ENCODE results near the gene RALGPS1. TPM values are rescaled to one million over a fixed set of nuclear protein-coding genes. Genes with fewer than 3 reads are reported as not detected.

Gene RALGPS1
- total and polyA plus RNA-seq, 10 donors = 2.5 to 27.3 (median 14.1) TPM

- Histone ChIP-seq H3K9me3 (no peaks in the 10 kb centered on the region), H3K4me3 (no peak overlapping the region), H3K4me1 (no peaks in the 10 kb centered on the region), H3K27me3 (replicated peaks in 1 of 7) (no peaks in the 10 kb centered on the region), H3K27ac (no peak overlapping the region), H3K36me3 (peaks cover 0 to 14% (median 0%) of the 10 kb centered on the region in 6 donors)
- 89 to 95% (median 94%) methylated on average over 9 of the region's 9 CpGs for WGBS, 5 donors
- DNase-seq = no peak
- TF ChIP-seq, protein P1, sequence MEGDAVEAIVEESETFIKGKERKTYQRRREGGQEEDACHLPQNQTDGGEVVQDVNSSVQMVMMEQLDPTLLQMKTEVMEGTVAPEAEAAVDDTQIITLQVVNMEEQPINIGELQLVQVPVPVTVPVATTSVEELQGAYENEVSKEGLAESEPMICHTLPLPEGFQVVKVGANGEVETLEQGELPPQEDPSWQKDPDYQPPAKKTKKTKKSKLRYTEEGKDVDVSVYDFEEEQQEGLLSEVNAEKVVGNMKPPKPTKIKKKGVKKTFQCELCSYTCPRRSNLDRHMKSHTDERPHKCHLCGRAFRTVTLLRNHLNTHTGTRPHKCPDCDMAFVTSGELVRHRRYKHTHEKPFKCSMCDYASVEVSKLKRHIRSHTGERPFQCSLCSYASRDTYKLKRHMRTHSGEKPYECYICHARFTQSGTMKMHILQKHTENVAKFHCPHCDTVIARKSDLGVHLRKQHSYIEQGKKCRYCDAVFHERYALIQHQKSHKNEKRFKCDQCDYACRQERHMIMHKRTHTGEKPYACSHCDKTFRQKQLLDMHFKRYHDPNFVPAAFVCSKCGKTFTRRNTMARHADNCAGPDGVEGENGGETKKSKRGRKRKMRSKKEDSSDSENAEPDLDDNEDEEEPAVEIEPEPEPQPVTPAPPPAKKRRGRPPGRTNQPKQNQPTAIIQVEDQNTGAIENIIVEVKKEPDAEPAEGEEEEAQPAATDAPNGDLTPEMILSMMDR (IDR thresholded peaks at IDR 0.05 in 8 of 11, conservative IDR thresholded peaks at IDR 0.05 in 3 of 11) = no peak
- TF ChIP-seq POLR2A (IDR thresholded peaks at IDR 0.05) = no peak
- TF ChIP-seq POLR2AphosphoS5 (IDR thresholded peaks at IDR 0.05) = no peak
- intact Hi-C loops (cut with DNase I; ENCODE audit: low total_unique reads) = no loop called here
These were observed 116.5 kb downstream of the RALGPS1 start for GRCh38 chr9:127030814-127031740.

GRCh38 chr9:127032256-127032655, 117.7 kb downstream of the RALGPS1 start:
- DNase-seq = no peak
- Histone ChIP-seq H3K27me3 (replicated peaks in 1 of 7) (no peaks in the 10 kb centered on the region), H3K27ac (no peak overlapping the region), H3K4me3 (no peak overlapping the region), H3K9me3 (no peaks in the 10 kb centered on the region), H3K4me1 (no peaks in the 10 kb centered on the region), H3K36me3 (peaks cover 0 to 14% (median 0%) of the 10 kb centered on the region in 6 donors)
- intact Hi-C loops (cut with DNase I; ENCODE audit: low total_unique reads) = no loop called here
- 81 to 96% (median 88%) methylated on average over 4 of the region's 4 CpGs for WGBS, 5 donors
- TF ChIP-seq POLR2AphosphoS5 (IDR thresholded peaks at IDR 0.05) = no peak
- no peak for TF ChIP-seq POLR2A (IDR thresholded peaks at IDR 0.05)
- TF ChIP-seq, protein P1 (IDR thresholded peaks at IDR 0.05 in 8 of 11, conservative IDR thresholded peaks at IDR 0.05 in 3 of 11) = no peak

- Histone ChIP-seq H3K4me1 (peaks cover 0 to 6% (median 0%) of the 10 kb centered on the region in 6 donors), H3K9me3 (no peaks in the 10 kb centered on the region), H3K27me3 (replicated peaks in 1 of 7) (no peaks in the 10 kb centered on the region), H3K4me3 (no peak overlapping the region), H3K36me3 (peaks cover 0 to 14% (median 0%) of the 10 kb centered on the region in 6 donors), H3K27ac (no peak overlapping the region)
- DNase-seq = no peak
- WGBS, 5 donors = 91 to 100% (median 94%) methylated on average over 3 of the region's 3 CpGs
- no peak for TF ChIP-seq POLR2A (IDR thresholded peaks at IDR 0.05)
- TF ChIP-seq, protein P1 (IDR thresholded peaks at IDR 0.05 in 8 of 11, conservative IDR thresholded peaks at IDR 0.05 in 3 of 11) = no peak
- no peak for TF ChIP-seq POLR2AphosphoS5 (IDR thresholded peaks at IDR 0.05)
- intact Hi-C loops (cut with DNase I; ENCODE audit: low total_unique reads) = no loop called here
These were observed 118.5 kb downstream of the RALGPS1 start for GRCh38 chr9:127033061-127033460.

DNA sequence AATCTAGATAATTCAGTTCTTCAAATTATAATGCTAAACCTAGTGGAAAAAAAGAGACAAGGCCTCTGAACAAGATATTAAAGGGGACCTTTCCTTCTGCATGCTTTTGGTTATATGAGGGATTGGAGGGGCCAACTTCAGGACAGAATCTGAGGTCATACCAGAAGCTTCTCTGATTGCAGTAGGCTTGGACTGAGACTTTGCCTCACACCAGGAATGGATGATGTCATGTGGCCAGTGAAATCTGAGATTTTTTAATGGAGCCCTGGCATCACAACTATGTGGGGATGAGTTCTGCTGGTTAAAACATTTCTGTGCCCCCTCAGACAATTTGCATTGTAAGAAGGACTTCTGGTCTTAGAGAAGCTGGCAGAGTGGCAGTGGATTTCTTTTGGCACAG, 119.2 kb downstream of the RALGPS1 start:
- Histone ChIP-seq H3K36me3 (peaks cover 0 to 14% (median 0%) of the 10 kb centered on the region in 6 donors), H3K4me1 (peaks cover 0 to 6% (median 0%) of the 10 kb centered on the region in 6 donors), H3K27me3 (replicated peaks in 1 of 7) (no peaks in the 10 kb centered on the region), H3K9me3 (no peaks in the 10 kb centered on the region), H3K27ac (no peak overlapping the region), H3K4me3 (no peak overlapping the region)
- TF ChIP-seq POLR2A (IDR thresholded peaks at IDR 0.05) = no peak
- TF ChIP-seq POLR2AphosphoS5 (IDR thresholded peaks at IDR 0.05) = no peak
- TF ChIP-seq, protein P1 (IDR thresholded peaks at IDR 0.05 in 8 of 11, conservative IDR thresholded peaks at IDR 0.05 in 3 of 11) = no peak
- no peak for DNase-seq
- intact Hi-C loops (cut with DNase I; ENCODE audit: low total_unique reads) = no loop called here
